GM12891 (cell line): ENCODE measurements around the gene UBE2E2.

Source experiments
- PAX5 ChIP-seq: IDR thresholded peaks from 2 replicates; pipeline ENCODE4 v1.6.1; 2011; ENCODE audit warnings: low read length, moderate library complexity, mild to moderate bottlenecking; ENCODE audit not compliant: insufficient read depth, severe bottlenecking
- POLR2A ChIP-seq: IDR thresholded peaks from 2 replicates; pipeline ENCODE4 v1.6.1; 2011; ENCODE audit warnings: low read depth, low read length, control low read depth
- POLR2AphosphoS5 ChIP-seq: IDR thresholded peaks from 2 replicates; pipeline ENCODE4 v1.6.1; 2011; ENCODE audit warnings: low read depth, low read length, control low read depth
- TAF1 ChIP-seq: IDR thresholded peaks from 2 replicates; pipeline ENCODE4 v1.6.1; 2011; ENCODE audit warnings: low read depth, low read length, control low read depth

GRCh38 chr3:23329471-23330105 is 126.5 kb downstream of the UBE2E2 start:
- no peak for TF ChIP-seq TAF1
- no peak for TF ChIP-seq POLR2A
- no peak for TF ChIP-seq POLR2AphosphoS5
- no peak for TF ChIP-seq PAX5
